Mammary epithelial cell (primary cell): ENCODE measurements around the gene OR7G2.

ENCODE experiments used
- CTCF ChIP-seq, 2 donors: IDR thresholded peaks in 1 of 2; conservative IDR thresholded peaks in 1 of 2; 2 replicates each; pipeline ENCODE4 v1.5.1; 2011 to 2012; ENCODE audit warnings: inconsistent platforms in 2 of 2, low read length in 2 of 2, mild to moderate bottlenecking in 2 of 2, control low read depth in 1 of 2, low read depth in 1 of 2; ENCODE audit not compliant: insufficient read depth in 1 of 2; ENCODE audit errors: extremely low read depth in 1 of 2
- EZH2 ChIP-seq: IDR thresholded peaks from 2 replicates; pipeline ENCODE4 v1.6.1; 2012; ENCODE audit warnings: low read length, inconsistent platforms, borderline replicate concordance

DNA sequence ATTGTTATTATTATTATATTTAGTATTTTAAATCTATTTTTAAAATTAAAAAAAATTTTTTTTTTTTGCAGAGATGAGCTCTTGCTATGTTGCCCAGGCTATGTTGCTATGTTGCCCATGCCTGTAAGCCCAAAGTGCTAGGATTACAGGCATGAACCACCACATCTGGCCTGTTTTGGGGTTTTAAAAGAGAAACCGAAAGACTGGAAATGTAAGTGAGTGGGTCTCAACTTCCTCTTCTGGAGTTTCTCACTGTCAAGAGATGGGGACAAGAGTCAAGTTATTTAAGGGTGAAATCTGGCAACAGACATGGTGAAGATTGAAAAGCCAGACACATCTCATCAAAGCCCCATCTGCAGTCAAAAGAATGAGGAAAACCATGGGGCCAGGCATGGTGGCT is 23.7 kb upstream of the OR7G2 start:
- TF ChIP-seq CTCF (conservative IDR thresholded peaks at IDR 0.05 in 1 of 2, IDR thresholded peaks at IDR 0.05 in 1 of 2; ENCODE audit: extremely low read depth in 1 of 2, insufficient read depth in 1 of 2, low read depth in 1 of 2, low read length in 2 of 2) = no peak
- no peak for TF ChIP-seq EZH2
